Hepatocyte (in vitro differentiated cells): ENCODE measurements around the gene CSPG4.

ENCODE experiments used
- EZH2 ChIP-seq: fragments of 200-600 bp; sonication (generic); IDR thresholded peaks from 2 replicates; pipeline ENCODE4 v1.6.1; 2016; ENCODE audit warnings: antibody characterized with exemption, mild to moderate bottlenecking, borderline replicate concordance
- EZH2phosphoT487 ChIP-seq: fragments of 200-600 bp; sonication (generic); IDR thresholded peaks from one replicate; pipeline ENCODE4 v1.6.1; 2018; ENCODE audit warnings: antibody characterized with exemption, mild to moderate bottlenecking, low read depth, moderate library complexity; ENCODE audit not compliant: unreplicated experiment, severe bottlenecking
- TF ChIP-seq, protein P1 (sequence below): fragments of 200-600 bp; sonication (generic); IDR thresholded peaks from 2 replicates; pipeline ENCODE4 v1.5.1; 2016; ENCODE audit warnings: antibody characterized with exemption, mild to moderate bottlenecking; ENCODE audit not compliant: poor library complexity

GRCh38 chr15:75680007-75680789 lies 32.5 kb downstream of the CSPG4 start:
- TF ChIP-seq EZH2 (no peak), EZH2phosphoT487 (no peak)
- TF ChIP-seq, protein P1, sequence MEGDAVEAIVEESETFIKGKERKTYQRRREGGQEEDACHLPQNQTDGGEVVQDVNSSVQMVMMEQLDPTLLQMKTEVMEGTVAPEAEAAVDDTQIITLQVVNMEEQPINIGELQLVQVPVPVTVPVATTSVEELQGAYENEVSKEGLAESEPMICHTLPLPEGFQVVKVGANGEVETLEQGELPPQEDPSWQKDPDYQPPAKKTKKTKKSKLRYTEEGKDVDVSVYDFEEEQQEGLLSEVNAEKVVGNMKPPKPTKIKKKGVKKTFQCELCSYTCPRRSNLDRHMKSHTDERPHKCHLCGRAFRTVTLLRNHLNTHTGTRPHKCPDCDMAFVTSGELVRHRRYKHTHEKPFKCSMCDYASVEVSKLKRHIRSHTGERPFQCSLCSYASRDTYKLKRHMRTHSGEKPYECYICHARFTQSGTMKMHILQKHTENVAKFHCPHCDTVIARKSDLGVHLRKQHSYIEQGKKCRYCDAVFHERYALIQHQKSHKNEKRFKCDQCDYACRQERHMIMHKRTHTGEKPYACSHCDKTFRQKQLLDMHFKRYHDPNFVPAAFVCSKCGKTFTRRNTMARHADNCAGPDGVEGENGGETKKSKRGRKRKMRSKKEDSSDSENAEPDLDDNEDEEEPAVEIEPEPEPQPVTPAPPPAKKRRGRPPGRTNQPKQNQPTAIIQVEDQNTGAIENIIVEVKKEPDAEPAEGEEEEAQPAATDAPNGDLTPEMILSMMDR, result no peak
